Measurements from ENCODE around the gene TEX19. TPM values are rescaled to one million over a fixed set of nuclear protein-coding genes. Genes with fewer than 3 reads are reported as not detected.
"Not testable (repeated sequence)": the region's sequence is repeated elsewhere in the genome, so short reads cannot be mapped to it uniquely, and the experiment has no call there.

The TEX19 gene
- polyA plus RNA-seq, 2 of the 4 experiments (the other 2 are of a cell fraction): 0.43 to 0.50 TPM

- TF ChIP-seq, protein P1, sequence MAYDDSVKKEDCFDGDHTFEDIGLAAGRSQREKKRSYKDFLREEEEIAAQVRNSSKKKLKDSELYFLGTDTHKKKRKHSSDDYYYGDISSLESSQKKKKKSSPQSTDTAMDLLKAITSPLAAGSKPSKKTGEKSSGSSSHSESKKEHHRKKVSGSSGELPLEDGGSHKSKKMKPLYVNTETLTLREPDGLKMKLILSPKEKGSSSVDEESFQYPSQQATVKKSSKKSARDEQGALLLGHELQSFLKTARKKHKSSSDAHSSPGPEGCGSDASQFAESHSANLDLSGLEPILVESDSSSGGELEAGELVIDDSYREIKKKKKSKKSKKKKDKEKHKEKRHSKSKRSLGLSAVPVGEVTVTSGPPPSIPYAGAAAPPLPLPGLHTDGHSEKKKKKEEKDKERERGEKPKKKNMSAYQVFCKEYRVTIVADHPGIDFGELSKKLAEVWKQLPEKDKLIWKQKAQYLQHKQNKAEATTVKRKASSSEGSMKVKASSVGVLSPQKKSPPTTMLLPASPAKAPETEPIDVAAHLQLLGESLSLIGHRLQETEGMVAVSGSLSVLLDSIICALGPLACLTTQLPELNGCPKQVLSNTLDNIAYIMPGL (CRISPR knock-in tag; IDR thresholded peaks at IDR 0.05; ENCODE audit: borderline replicate concordance): no peak
- TF ChIP-seq KDM1A (IDR thresholded peaks at IDR 0.05; ENCODE audit: low read depth) (no peak), CHD4 (IDR thresholded peaks at IDR 0.05; ENCODE audit: borderline replicate concordance) (no peak), PHF8 (IDR thresholded peaks at IDR 0.05; ENCODE audit: borderline replicate concordance, low read depth) (no peak), SMC3 (IDR thresholded peaks at IDR 0.05) (no peak), CBX2 (IDR thresholded peaks at IDR 0.05; ENCODE audit: borderline replicate concordance, low read depth) (no peak), RARB (CRISPR knock-in tag; IDR thresholded peaks at IDR 0.05) (no peak)
Observed at GRCh38 chr17:82374626-82375331, 15.7 kb downstream of the TEX19 start (continued).

DNA sequence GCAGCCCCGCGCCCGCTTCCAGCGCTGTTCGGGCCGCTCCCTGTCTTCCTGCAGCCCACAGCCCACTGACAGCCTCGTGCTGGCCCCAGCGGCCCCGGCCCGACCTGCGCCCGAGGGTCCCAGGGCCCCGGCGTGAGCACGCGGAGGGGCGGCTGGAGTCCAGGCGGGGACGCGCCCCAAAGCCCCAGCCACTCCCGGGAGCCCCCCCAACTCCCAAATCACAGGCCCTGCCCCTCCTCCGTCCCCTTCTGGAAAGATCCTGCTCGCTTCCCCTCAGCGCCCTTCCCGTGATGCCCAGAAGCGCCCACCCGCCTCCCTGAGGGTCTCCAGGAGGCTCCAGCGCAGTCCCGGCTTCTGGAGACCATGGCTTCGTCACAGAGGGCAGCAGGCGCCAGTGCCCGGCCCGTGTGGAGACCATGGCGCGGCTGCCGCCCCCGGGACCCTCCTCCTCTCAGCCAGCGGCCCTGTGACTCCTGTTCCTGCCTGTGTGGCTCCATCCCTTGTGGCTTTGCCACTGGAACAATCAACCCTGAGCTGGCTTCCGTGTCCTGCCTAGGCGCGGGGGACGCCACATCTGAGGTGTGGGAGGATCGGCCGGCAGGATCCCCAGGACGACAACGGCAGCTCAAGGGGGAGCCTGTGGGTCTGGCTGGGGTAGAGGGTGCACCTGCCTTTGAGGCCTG is 16.5 kb downstream of the TEX19 start:
- WGBS (ENCODE audit: missing lambda C conversion rate): 86% methylated on average over 35 of the region's 46 CpGs
- ChIA-PET POLR2A (no interaction called here), CTCF (interaction anchor here (0.8 to 1.1 kb wide), 2 partner anchors 10 to 11 kb away, joined by 3 read pairs; no protein-coding TSS in a partner anchor)
- no peak for DNase-seq (ENCODE audit: low read depth in 1 of 2, low spot score in 1 of 2)
- peak in 1 of 2 experiments; percentile 6; a peak in 1 of 6 replicates for ATAC-seq
- Histone ChIP-seq H3K4me2 (no peak overlapping the region), H3K4me1 (peaks cover 8% of the 10 kb centered on the region; the same call in 1 of the 3 replicates), H3K27ac (no peak overlapping the region), H3K9me3 (no peaks in the 10 kb centered on the region), H3K4me3 (no peak overlapping the region)
- TF ChIP-seq, protein P2, sequence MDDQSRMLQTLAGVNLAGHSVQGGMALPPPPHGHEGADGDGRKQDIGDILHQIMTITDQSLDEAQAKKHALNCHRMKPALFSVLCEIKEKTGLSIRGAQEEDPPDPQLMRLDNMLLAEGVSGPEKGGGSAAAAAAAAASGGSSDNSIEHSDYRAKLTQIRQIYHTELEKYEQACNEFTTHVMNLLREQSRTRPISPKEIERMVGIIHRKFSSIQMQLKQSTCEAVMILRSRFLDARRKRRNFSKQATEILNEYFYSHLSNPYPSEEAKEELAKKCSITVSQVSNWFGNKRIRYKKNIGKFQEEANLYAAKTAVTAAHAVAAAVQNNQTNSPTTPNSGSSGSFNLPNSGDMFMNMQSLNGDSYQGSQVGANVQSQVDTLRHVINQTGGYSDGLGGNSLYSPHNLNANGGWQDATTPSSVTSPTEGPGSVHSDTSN (IDR thresholded peaks at IDR 0.05): no peak
- TF ChIP-seq CBX8 (IDR thresholded peaks at IDR 0.05): no peak
- FAIRE-seq: no peak

DNA sequence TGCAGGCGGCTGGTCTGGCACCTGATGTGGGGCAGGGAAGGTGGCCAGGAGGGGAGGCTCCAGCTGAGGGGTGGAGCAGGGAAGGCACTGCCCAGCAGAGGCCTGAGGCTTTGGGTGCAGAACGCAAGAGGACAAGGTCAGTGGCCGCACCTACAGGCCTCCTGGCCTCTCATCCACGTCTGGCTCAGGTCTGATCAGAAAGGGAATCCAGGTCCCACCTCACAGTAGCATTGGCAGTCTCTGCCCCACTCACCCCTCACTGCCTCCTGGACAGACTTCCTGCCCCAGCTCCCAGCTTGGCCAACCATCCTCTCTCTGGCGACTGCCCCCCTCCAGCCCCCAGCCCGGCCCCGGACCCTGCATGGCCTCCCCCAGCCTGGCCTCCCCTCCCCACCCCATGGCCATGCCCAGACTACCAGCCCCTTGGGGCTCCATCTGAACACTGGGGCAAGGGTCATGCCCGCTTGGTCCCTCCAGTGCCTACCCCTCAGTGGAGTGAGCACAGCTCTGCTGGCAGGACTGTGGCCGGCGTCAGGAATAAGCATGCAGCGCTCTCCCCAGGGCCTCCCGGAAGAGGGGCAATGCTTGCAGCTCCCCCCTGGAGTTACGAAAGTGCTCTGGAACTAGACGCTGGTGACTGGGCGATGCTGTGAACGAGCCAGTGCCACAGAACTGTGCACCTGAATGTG is 17.1 kb downstream of the TEX19 start:
- Histone ChIP-seq H3K9me3 (no peaks in the 10 kb centered on the region), H3K27ac (no peak overlapping the region), H3K4me2 (no peak overlapping the region), H3K4me3 (no peak overlapping the region), H3K4me1 (peaks cover 5% of the 10 kb centered on the region; the same call in 2 of the 3 replicates)
- WGBS (ENCODE audit: missing lambda C conversion rate): 63% methylated on average over 11 of the region's 16 CpGs
- TF ChIP-seq ELK1 (IDR thresholded peaks at IDR 0.05; ENCODE audit: low read depth, low read length) (no peak), JUNB (IDR thresholded peaks at IDR 0.05) (no peak), MAX (IDR thresholded peaks at IDR 0.05) (no peak), EP300 (IDR thresholded peaks at IDR 0.05) (no peak), FOSB (CRISPR knock-in tag; IDR thresholded peaks at IDR 0.05) (no peak), E2F6 (IDR thresholded peaks at IDR 0.05; ENCODE audit: borderline replicate concordance, low read depth) (no peak)
- TF ChIP-seq, protein P3, sequence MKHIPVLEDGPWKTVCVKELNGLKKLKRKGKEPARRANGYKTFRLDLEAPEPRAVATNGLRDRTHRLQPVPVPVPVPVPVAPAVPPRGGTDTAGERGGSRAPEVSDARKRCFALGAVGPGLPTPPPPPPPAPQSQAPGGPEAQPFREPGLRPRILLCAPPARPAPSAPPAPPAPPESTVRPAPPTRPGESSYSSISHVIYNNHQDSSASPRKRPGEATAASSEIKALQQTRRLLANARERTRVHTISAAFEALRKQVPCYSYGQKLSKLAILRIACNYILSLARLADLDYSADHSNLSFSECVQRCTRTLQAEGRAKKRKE (CRISPR knock-in tag; IDR thresholded peaks at IDR 0.05; ENCODE audit: low read depth): no peak
- peak; percentile 29 to 33; a peak in 4 of 6 replicates for ATAC-seq
- DNase-seq (ENCODE audit: low read depth in 1 of 2, low spot score in 1 of 2): no peak
- no peak for FAIRE-seq
- ChIA-PET POLR2A (no interaction called here), CTCF (interaction anchor here (0.8 to 1.1 kb wide), 2 partner anchors 9 to 12 kb away, joined by 3 read pairs; no protein-coding TSS in a partner anchor)

DNA sequence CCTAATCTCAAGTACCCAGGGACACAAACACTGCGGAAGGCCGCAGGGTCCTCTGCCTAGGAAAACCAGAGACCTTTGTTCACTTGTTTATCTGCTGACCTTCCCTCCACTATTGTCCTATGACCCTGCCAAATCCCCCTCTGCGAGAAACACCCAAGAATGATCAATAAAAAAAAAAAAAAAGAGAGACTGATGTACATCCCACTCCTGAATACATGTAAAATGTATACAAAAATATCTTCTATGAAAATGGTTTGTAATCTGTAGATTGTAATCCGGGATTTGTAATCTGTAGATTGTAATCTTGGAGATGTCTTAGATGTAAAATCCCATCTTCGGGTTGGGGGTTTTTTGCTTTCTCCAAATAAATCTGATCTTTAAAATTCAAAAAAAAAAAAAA is 18.2 kb downstream of the TEX19 start:
- H3K4me3 ChIP-seq; ATAC-seq; H3K27ac ChIP-seq; DNase-seq (ENCODE audit: low read depth in 1 of 2, low spot score in 1 of 2); FAIRE-seq; H3K4me2 ChIP-seq; H3K9me3 ChIP-seq; H3K4me1 ChIP-seq; POLR2A ChIA-PET: not testable (repeated sequence)
- 45% methylated on average over 3 of the region's 5 CpGs for WGBS (ENCODE audit: missing lambda C conversion rate)
- CTCF ChIA-PET: interaction anchor here (1.6 kb wide), 1 partner anchor 37 kb away, joined by 10 read pairs; no protein-coding TSS in a partner anchor

Data from A549 (cell line).